SU-DHL-6 (cell line): ENCODE data around the gene ADRA2B.
"Not testable (repeated sequence)": the region's sequence is repeated elsewhere in the genome, so short reads cannot be mapped to it uniquely, and the experiment has no call there.

ENCODE experiments used
- H2AFZ ChIP-seq: fragments of 200-600 bp; sonication (generic); 2 replicates; pipeline ENCODE4 v1.6.1; 2014; ENCODE audit warnings: low read depth, mild to moderate bottlenecking, moderate library complexity, mixed read lengths, antibody characterized with exemption, low read length; ENCODE audit not compliant: severe bottlenecking
- H3F3A ChIP-seq: fragments of 200-600 bp; shearing (Covaris generic); 2 replicates; pipeline ENCODE4 v1.6.0; 2016; ENCODE audit warnings: antibody characterized with exemption, mild to moderate bottlenecking; ENCODE audit not compliant: insufficient read depth
- H3K27ac ChIP-seq: fragments of 200-600 bp; sonication (generic); 2 replicates; pipeline ENCODE4 v1.5.1; 2016; ENCODE audit warnings: low read depth, mild to moderate bottlenecking, low read length, moderate library complexity, mixed read lengths
- H3K27me3 ChIP-seq: fragments of 200-600 bp; sonication (generic), shearing (Covaris generic); 2 replicates; pipeline ENCODE4 v1.6.0; 2014; ENCODE audit warnings: mild to moderate bottlenecking, low read length
- H3K36me3 ChIP-seq: fragments of 200-600 bp; sonication (generic); 2 replicates; pipeline ENCODE4 v1.6.1; 2014; ENCODE audit warnings: mild to moderate bottlenecking, low read length, mixed read lengths
- H3K4me2 ChIP-seq: fragments of 300-600, 200-600 bp; shearing (Covaris generic), sonication (generic); 2 replicates; pipeline ENCODE4 v1.6.0; 2014; ENCODE audit warnings: low read length, low read depth, mild to moderate bottlenecking; ENCODE audit not compliant: poor library complexity, severe bottlenecking
- H3K4me3 ChIP-seq: fragments of 200-600 bp; sonication (generic); 2 replicates; pipeline ENCODE4 v1.5.1; 2014; ENCODE audit warnings: antibody characterized with exemption, low read length, mild to moderate bottlenecking, mixed read lengths; ENCODE audit not compliant: insufficient read depth, poor library complexity, severe bottlenecking
- H3K79me2 ChIP-seq: fragments of 200-600 bp; sonication (generic); 2 replicates; pipeline ENCODE4 v1.6.1; 2014; ENCODE audit warnings: mild to moderate bottlenecking, low read length, moderate library complexity; ENCODE audit not compliant: insufficient read depth
- H3K9ac ChIP-seq: fragments of 200-600 bp; sonication (generic); 2 replicates; pipeline ENCODE4 v1.7.0; 2014; ENCODE audit warnings: mild to moderate bottlenecking, low read length
- H3K9me2 ChIP-seq: fragments of 200-600 bp; sonication (generic); replicated peaks from 2 replicates; pipeline ENCODE4 v1.6.1; 2014; ENCODE audit warnings: low read length; ENCODE audit not compliant: insufficient read depth
- H3K9me3 ChIP-seq: fragments of 200-600 bp; sonication (generic); 2 replicates; pipeline ENCODE4 v1.6.1; 2014; ENCODE audit warnings: low read length, mixed read lengths; ENCODE audit not compliant: insufficient read depth
- H4K20me1 ChIP-seq: fragments of 200-600 bp; sonication (generic); 2 replicates; pipeline ENCODE4 v1.6.1; 2014; ENCODE audit warnings: low read depth, mild to moderate bottlenecking, antibody characterized with exemption, low read length, moderate library complexity, mixed read lengths

The ADRA2B gene

GRCh38 chr2:96063116-96063899 lies 53.1 kb downstream of the ADRA2B start:
- H3K4me3 ChIP-seq, H3K79me2 ChIP-seq, H4K20me1 ChIP-seq, H3K4me2 ChIP-seq, H3K9me3 ChIP-seq, H3F3A ChIP-seq, H3K36me3 ChIP-seq, H3K27ac ChIP-seq, H3K9ac ChIP-seq, H3K9me2 ChIP-seq, H2AFZ ChIP-seq, H3K27me3 ChIP-seq: not testable (repeated sequence)
